H1 (cell line): ENCODE results near the gene PGAP3. TPM values are rescaled to one million over a fixed set of nuclear protein-coding genes. Genes with fewer than 3 reads are reported as not detected.
A peak's percentile ranks its signal among the peaks of the same experiment; 100 is the strongest.

Experiments used
- CTCF ChIA-PET: fragments of 300-600 bp; sonication (Branson Sonifier 250); formaldehyde crosslinking; loops from one replicate; lab custom pipeline; 2021; ENCODE audit not compliant: partially characterized antibody; lab: Charles Lee
- POLR2A ChIA-PET: fragments of 300-600 bp; sonication (Branson Sonifier 250); formaldehyde crosslinking; loops from one replicate; lab custom pipeline; 2021; ENCODE audit warnings: inconsistent platforms; ENCODE audit not compliant: partially characterized antibody; lab: Charles Lee
- DNase-seq, 2 experiments: peaks; one replicate each; pipeline versions ENCODE4 v3.0.0 to v3.0.0-alpha.2; 2010 to 2022; ENCODE audit warnings: low spot score in 2 of 2, low read depth in 1 of 2, mixed read lengths in 1 of 2
- FAIRE-seq: peaks from 2 replicates; lab custom pipeline; 2011; peaks lifted over from hg19 to GRCh38; lab: Jason Lieb, UNC
- H2AFZ ChIP-seq: 2 replicates; pipeline ENCODE4 v1.8.1; 2012; ENCODE audit warnings: low read length, inconsistent platforms
- H2AK5ac ChIP-seq: 2 replicates; pipeline ENCODE4 v1.6.1; 2013; ENCODE audit warnings: low read depth, low read length
- H2BK120ac ChIP-seq: replicated peaks from 2 replicates; pipeline ENCODE3; 2013; ENCODE audit warnings: low read depth, low read length, inconsistent platforms
- H2BK12ac ChIP-seq: 2 replicates; pipeline ENCODE4 v1.6.1; 2013; ENCODE audit warnings: low read depth, low read length
- H2BK15ac ChIP-seq: 2 replicates; pipeline ENCODE4 v1.6.1; 2013; ENCODE audit warnings: low read length
- H2BK20ac ChIP-seq: 2 replicates; pipeline ENCODE4 v1.6.1; 2013; ENCODE audit warnings: low read length
- H2BK5ac ChIP-seq: 2 replicates; pipeline ENCODE4 v1.6.1; 2013; ENCODE audit warnings: low read depth, low read length
- H3K14ac ChIP-seq: 2 replicates; pipeline ENCODE4 v1.6.1; 2013; ENCODE audit warnings: inconsistent platforms; ENCODE audit not compliant: insufficient read length
- H3K18ac ChIP-seq: 2 replicates; pipeline ENCODE4 v1.6.1; 2013; ENCODE audit warnings: low read length; ENCODE audit errors: extremely low read depth
- H3K23ac ChIP-seq: 2 replicates; pipeline ENCODE4 v1.6.1; 2013; ENCODE audit warnings: inconsistent platforms; ENCODE audit not compliant: insufficient read length
- H3K23me2 ChIP-seq: 2 replicates; pipeline ENCODE4 v1.6.1; 2013; ENCODE audit warnings: low read depth, low read length
- H3K27ac ChIP-seq: 2 replicates; pipeline ENCODE4 v1.6.1; 2011; ENCODE audit warnings: low read depth, low read length, inconsistent platforms
- H3K27me3 ChIP-seq, 4 experiments: replicated peaks in 1 of 4; 1 replicate in 1 of 4; 2 replicates in 3 of 4; pipeline versions ENCODE4 v1.6.1 to v1.8.1; 2011 to 2013; ENCODE audit warnings: low read length in 3 of 4, mild to moderate bottlenecking in 3 of 4, inconsistent platforms in 2 of 4, mixed read lengths in 2 of 4, moderate library complexity in 1 of 4; ENCODE audit not compliant: control insufficient read depth in 3 of 4, insufficient read depth in 3 of 4; ENCODE audit errors: extremely low read depth in 1 of 4
- H3K36me3 ChIP-seq, 4 experiments: 2 replicates each; pipeline versions ENCODE4 v1.6.1 to v1.8.1; 2011 to 2013; ENCODE audit warnings: mild to moderate bottlenecking in 4 of 4, low read length in 3 of 4, moderate library complexity in 2 of 4, control low read depth in 1 of 4, inconsistent platforms in 1 of 4; ENCODE audit not compliant: insufficient read depth in 4 of 4, control insufficient read depth in 2 of 4
- H3K4ac ChIP-seq: replicated peaks from 2 replicates; pipeline ENCODE3; 2013; ENCODE audit warnings: low read length, low read depth, mixed read lengths, inconsistent platforms; ENCODE audit not compliant: insufficient read length
- H3K4me1 ChIP-seq, 4 experiments: replicated peaks in 1 of 4; 1 replicate in 1 of 4; 2 replicates in 3 of 4; pipeline versions ENCODE4 v1.6.1 to v1.8.1; 2011 to 2013; ENCODE audit warnings: low read length in 3 of 4, inconsistent platforms in 2 of 4, mixed read lengths in 1 of 4; ENCODE audit not compliant: insufficient read depth in 4 of 4, control insufficient read depth in 3 of 4
- H3K4me2 ChIP-seq, 2 experiments: 2 replicates each; pipeline versions ENCODE4 v1.6.1 to v1.8.1; 2011 to 2013; ENCODE audit warnings: low read depth in 2 of 2, low read length in 2 of 2, control low read depth in 1 of 2, inconsistent platforms in 1 of 2, mild to moderate bottlenecking in 1 of 2; ENCODE audit not compliant: insufficient read depth in 1 of 2
- H3K4me3 ChIP-seq, 4 experiments: fragments of 200-600, 300-600 bp in 1 of 4; sonication (generic), shearing (Covaris generic), sonication (Bioruptor Twin) in 1 of 4; 2 replicates each; pipeline versions ENCODE4 v1.5.1 to v1.8.1; 2011 to 2016; ENCODE audit warnings: low read length in 4 of 4, low read depth in 3 of 4, control low read depth in 2 of 4, inconsistent platforms in 2 of 4, mild to moderate bottlenecking in 2 of 4, mixed read lengths in 1 of 4, moderate library complexity in 1 of 4; ENCODE audit not compliant: insufficient read depth in 2 of 4; ENCODE audit errors: extremely low read depth in 1 of 4
- H3K56ac ChIP-seq: replicated peaks from 2 replicates; pipeline ENCODE3; 2013; ENCODE audit warnings: low read depth, mild to moderate bottlenecking, mixed read lengths, low read length, inconsistent platforms; ENCODE audit not compliant: insufficient read length
- H3K79me1 ChIP-seq: 2 replicates; pipeline ENCODE4 v1.6.1; 2013; ENCODE audit warnings: low read depth, low read length, control low read depth
- H3K79me2 ChIP-seq, 2 experiments: 2 replicates each; pipeline versions ENCODE4 v1.6.1 to v1.8.1; 2012 to 2013; ENCODE audit warnings: low read length in 2 of 2, mild to moderate bottlenecking in 2 of 2, inconsistent platforms in 1 of 2; ENCODE audit not compliant: insufficient read depth in 2 of 2, control insufficient read depth in 1 of 2
- H3K9ac ChIP-seq, 4 experiments: replicated peaks in 1 of 4; 1 replicate in 1 of 4; 2 replicates in 3 of 4; pipeline versions ENCODE4 v1.6.1 to v1.8.1; 2011 to 2013; ENCODE audit warnings: low read depth in 3 of 4, low read length in 3 of 4, control low read depth in 2 of 4, mild to moderate bottlenecking in 2 of 4, moderate library complexity in 2 of 4, inconsistent platforms in 1 of 4; ENCODE audit errors: extremely low read depth in 1 of 4
- H3K9me3 ChIP-seq, 2 experiments: 2 replicates each; pipeline versions ENCODE4 v1.6.1 to v1.8.1; 2012 to 2013; ENCODE audit warnings: mild to moderate bottlenecking in 2 of 2, moderate library complexity in 2 of 2, control low read depth in 1 of 2, inconsistent platforms in 1 of 2, low read depth in 1 of 2, low read length in 1 of 2, mixed read lengths in 1 of 2; ENCODE audit not compliant: insufficient read depth in 2 of 2
- H4K20me1 ChIP-seq, 2 experiments: replicated peaks in 1 of 2; 2 replicates each; pipeline versions ENCODE3 to v1.8.1; 2011 to 2013; ENCODE audit warnings: inconsistent platforms in 2 of 2, low read length in 2 of 2, mild to moderate bottlenecking in 1 of 2; ENCODE audit not compliant: insufficient read depth in 2 of 2, control insufficient read depth in 1 of 2
- H4K5ac ChIP-seq: 2 replicates; pipeline ENCODE4 v1.6.1; 2013; ENCODE audit warnings: low read length, low read depth, mixed read lengths, inconsistent platforms; ENCODE audit not compliant: insufficient read length
- H4K8ac ChIP-seq: 2 replicates; pipeline ENCODE4 v1.8.0; 2013; ENCODE audit warnings: mild to moderate bottlenecking, moderate library complexity, low read length, inconsistent platforms; ENCODE audit not compliant: insufficient read depth; ENCODE audit errors: extremely low read depth
- H4K91ac ChIP-seq: replicated peaks from 2 replicates; pipeline ENCODE3; 2013; ENCODE audit warnings: low read length, mixed read lengths, inconsistent platforms; ENCODE audit not compliant: insufficient read length
- ASH2L ChIP-seq: fragments of 200-600, 300-600 bp; sonication (generic); IDR thresholded peaks from one replicate; pipeline ENCODE4 v1.7.1; 2017; ENCODE audit warnings: low read length
- BRCA1 ChIP-seq: IDR thresholded peaks from 2 replicates; pipeline ENCODE4 v1.6.1; 2012; ENCODE audit warnings: low read depth, low read length, improper control_type of control experiment
- CTBP2 ChIP-seq: IDR thresholded peaks from 2 replicates; pipeline ENCODE4 v1.7.0; 2011; ENCODE audit warnings: borderline replicate concordance, mild to moderate bottlenecking, moderate library complexity, mixed read lengths, low read length; ENCODE audit not compliant: insufficient read depth, insufficient read length
- KDM1A ChIP-seq: fragments of 200-600, 300-600 bp; sonication (generic); IDR thresholded peaks from 2 replicates; pipeline ENCODE4 v1.7.1; 2016; ENCODE audit warnings: mild to moderate bottlenecking, low read length, borderline replicate concordance
- POU5F1 ChIP-seq: IDR thresholded peaks from 2 replicates; pipeline ENCODE4 v1.6.1; 2011; ENCODE audit warnings: low read depth, mild to moderate bottlenecking, low read length, moderate library complexity
- RFX5 ChIP-seq: IDR thresholded peaks from 2 replicates; pipeline ENCODE4 v1.6.1; 2011; ENCODE audit warnings: low read depth, low read length, improper control_type of control experiment, borderline replicate concordance
- SAP30 ChIP-seq: fragments of 300-600 bp; sonication (generic); IDR thresholded peaks from 2 replicates; pipeline ENCODE4 v1.7.1; 2012; ENCODE audit warnings: low read length, moderate library complexity, mild to moderate bottlenecking, inconsistent platforms; ENCODE audit not compliant: insufficient read depth, insufficient replicate concordance
- ZNF274 ChIP-seq: IDR thresholded peaks from 2 replicates; pipeline ENCODE4 v1.7.0; 2012; ENCODE audit warnings: low read length, borderline replicate concordance; ENCODE audit errors: extremely low read depth
- WGBS, 2 experiments: shearing (Covaris generic) in 1 of 2; methylation state at CpG; one replicate each; pipeline versions ENCODE4 v1.1.6 to v1.1.7; 2013 to 2015; ENCODE audit warnings: low lambda C conversion rate in 2 of 2, mixed read lengths in 2 of 2, inconsistent platforms in 1 of 2, low coverage in 1 of 2, missing lambda C conversion rate in 1 of 2; ENCODE audit not compliant: insufficient replicate concordance in 2 of 2, insufficient coverage in 1 of 2, insufficient read length in 1 of 2; ENCODE audit errors: extremely low coverage in 1 of 2, missing lambda C conversion rate in 1 of 2; 5-methylcytosine and 5-hydroxymethylcytosine counted together
- polyA plus RNA-seq, 7 experiments: library from polyadenylated mRNA; depleted of rRNA in 3 of 7; stranded (reverse) in 5 of 7; unstranded in 2 of 7; fragments of >200 nt in 5 of 7; fragments of 200-250 nt in 2 of 7; gene quantifications; 1 replicate in 5 of 7; 2 replicates in 1 of 7; 4 replicates in 1 of 7; pipeline versions ENCODE4 v1.2.1 to v1.2.3, GENCODE V29; 2011 to 2013; ENCODE audit warnings: missing spikeins in 2 of 7, mixed read lengths in 2 of 7
- total RNA-seq: library from RNA; stranded (reverse); fragmentation: NEBNext Ultra II Directional; extraction: Animal tissue kit (Norgen Biotek cat#: 25700); gene quantifications from 2 replicates; pipeline ENCODE4 v1.2.1, GENCODE V29; 2021
- TF ChIP-seq, protein P1 (sequence below): IDR thresholded peaks from 2 replicates; pipeline ENCODE4 v1.6.1; 2012; ENCODE audit warnings: low read length, inconsistent platforms

Gene PGAP3
- total and polyA plus RNA-seq, 2 of the 8 experiments (the other 6 are each of a cell fraction or from before 2014, with no cell fraction given), result 21.0 to 30.7 TPM

DNA sequence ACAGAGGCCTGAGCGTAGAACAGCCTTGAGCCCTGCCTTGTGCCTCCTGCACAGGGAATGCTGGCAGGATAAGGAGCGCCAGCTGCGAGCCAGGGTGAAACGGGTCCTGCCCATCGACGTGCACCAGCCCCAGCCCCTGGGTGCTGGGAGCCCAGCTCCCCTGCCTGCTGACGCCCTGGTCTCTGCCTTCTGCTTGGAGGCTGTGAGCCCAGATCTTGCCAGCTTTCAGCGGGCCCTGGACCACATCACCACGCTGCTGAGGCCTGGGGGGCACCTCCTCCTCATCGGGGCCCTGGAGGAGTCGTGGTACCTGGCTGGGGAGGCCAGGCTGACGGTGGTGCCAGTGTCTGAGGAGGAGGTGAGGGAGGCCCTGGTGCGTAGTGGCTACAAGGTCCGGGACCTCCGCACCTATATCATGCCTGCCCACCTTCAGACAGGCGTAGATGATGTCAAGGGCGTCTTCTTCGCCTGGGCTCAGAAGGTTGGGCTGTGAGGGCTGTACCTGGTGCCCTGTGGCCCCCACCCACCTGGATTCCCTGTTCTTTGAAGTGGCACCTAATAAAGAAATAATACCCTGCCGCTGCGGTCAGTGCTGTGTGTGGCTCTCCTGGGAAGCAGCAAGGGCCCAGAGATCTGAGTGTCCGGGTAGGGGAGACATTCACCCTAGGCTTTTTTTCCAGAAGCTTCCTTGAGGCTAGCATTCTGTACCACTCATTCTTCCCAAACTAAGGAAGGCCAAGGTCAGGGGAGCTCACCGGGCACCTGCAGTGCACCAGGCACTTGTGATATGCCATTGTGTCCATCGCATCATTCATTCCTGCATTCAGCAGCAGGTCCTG is 17.7 kb downstream of the PGAP3 start:
- no peaks in the 10 kb centered on the region for H3K9me3 ChIP-seq
- no peak overlapping the region for H3K27ac ChIP-seq
- no peak overlapping the region for H3K18ac ChIP-seq
- peak overlapping the region; percentile 52; the same call in 1 of the 2 replicates for H4K8ac ChIP-seq
- no peak overlapping the region for H4K91ac ChIP-seq
- H3K4me1 ChIP-seq, result peaks cover 0 to 32% (median 24%) of the 10 kb centered on the region in 4 experiments; a peak in 6 of 7 replicates
- H3K23me2 ChIP-seq, result peaks cover 11% of the 10 kb centered on the region; the same call in 1 of the 2 replicates
- WGBS, 2 experiments, result 92% methylated on average over 23 of the region's 23 CpGs; no CpG with 5 or more reads in 1 of the 2 experiments
- peaks cover 0 to 2% of the 10 kb centered on the region in 2 experiments for H4K20me1 ChIP-seq
- no peaks in the 10 kb centered on the region for H3K36me3 ChIP-seq
- CTCF ChIA-PET, result interaction anchor here (0.7 to 52.4 kb wide), 23 partner anchors 10 to 641 kb away, joined by 3 to 1885 read pairs (median 7); partner anchors contain the start of genes ERBB2, MIEN1, PGAP3 and PPP1R1B
- H2BK12ac ChIP-seq, result no peak overlapping the region; the same call in 1 of the 2 replicates
- H3K9ac ChIP-seq, result no peak overlapping the region; a peak in 1 of 7 replicates
- H3K4me2 ChIP-seq, result no peak overlapping the region
- H4K5ac ChIP-seq, result no peak overlapping the region
- POLR2A ChIA-PET, result interaction anchor here (0.6 to 32.5 kb wide), 17 partner anchors 17 to 85 kb away, joined by 3 to 708 read pairs (median 3); partner anchors contain the start of genes ERBB2, PGAP3 and STARD3
- peak overlapping the region; percentile 98 for H2BK15ac ChIP-seq
- no peak overlapping the region for H2AFZ ChIP-seq
- H3K56ac ChIP-seq, result no peak overlapping the region
- no peak overlapping the region for H3K4ac ChIP-seq
- H3K79me2 ChIP-seq, result no peaks in the 10 kb centered on the region
- DNase-seq (no peak), FAIRE-seq (no peak)
- peak overlapping the region; percentile 71; the same call in 1 of the 2 replicates for H2AK5ac ChIP-seq
- no peak overlapping the region for H3K4me3 ChIP-seq
- H3K23ac ChIP-seq, result no peak overlapping the region
- H3K14ac ChIP-seq, result no peak overlapping the region
- 0 out of 2 replicates have a peak overlapping the region, but pooled peaks have one; percentile 9 for H2BK5ac ChIP-seq
- H2BK120ac ChIP-seq, result no peak overlapping the region
- H3K27me3 ChIP-seq, result peaks cover 0 to 25% (median 6%) of the 10 kb centered on the region in 4 experiments; a peak in 4 of 7 replicates
- H3K79me1 ChIP-seq, result no peaks in the 10 kb centered on the region
- no peak overlapping the region for H2BK20ac ChIP-seq
- no peak for TF ChIP-seq POU5F1
- TF ChIP-seq KDM1A, result no peak
- no peak for TF ChIP-seq ZNF274
- no peak for TF ChIP-seq BRCA1
- no peak for TF ChIP-seq RFX5
- TF ChIP-seq SAP30, result no peak
- TF ChIP-seq ASH2L, result no peak
- TF ChIP-seq, protein P1, sequence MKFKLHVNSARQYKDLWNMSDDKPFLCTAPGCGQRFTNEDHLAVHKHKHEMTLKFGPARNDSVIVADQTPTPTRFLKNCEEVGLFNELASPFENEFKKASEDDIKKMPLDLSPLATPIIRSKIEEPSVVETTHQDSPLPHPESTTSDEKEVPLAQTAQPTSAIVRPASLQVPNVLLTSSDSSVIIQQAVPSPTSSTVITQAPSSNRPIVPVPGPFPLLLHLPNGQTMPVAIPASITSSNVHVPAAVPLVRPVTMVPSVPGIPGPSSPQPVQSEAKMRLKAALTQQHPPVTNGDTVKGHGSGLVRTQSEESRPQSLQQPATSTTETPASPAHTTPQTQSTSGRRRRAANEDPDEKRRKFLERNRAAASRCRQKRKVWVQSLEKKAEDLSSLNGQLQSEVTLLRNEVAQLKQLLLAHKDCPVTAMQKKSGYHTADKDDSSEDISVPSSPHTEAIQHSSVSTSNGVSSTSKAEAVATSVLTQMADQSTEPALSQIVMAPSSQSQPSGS, result no peak
- no peak for TF ChIP-seq CTBP2
